ENCODE results near the gene DCC. TPM values are rescaled to one million over a fixed set of nuclear protein-coding genes. Genes with fewer than 3 reads are reported as not detected.

Gene DCC
- total RNA-seq, 6 experiments from 2014 or later: not detected

DNA sequence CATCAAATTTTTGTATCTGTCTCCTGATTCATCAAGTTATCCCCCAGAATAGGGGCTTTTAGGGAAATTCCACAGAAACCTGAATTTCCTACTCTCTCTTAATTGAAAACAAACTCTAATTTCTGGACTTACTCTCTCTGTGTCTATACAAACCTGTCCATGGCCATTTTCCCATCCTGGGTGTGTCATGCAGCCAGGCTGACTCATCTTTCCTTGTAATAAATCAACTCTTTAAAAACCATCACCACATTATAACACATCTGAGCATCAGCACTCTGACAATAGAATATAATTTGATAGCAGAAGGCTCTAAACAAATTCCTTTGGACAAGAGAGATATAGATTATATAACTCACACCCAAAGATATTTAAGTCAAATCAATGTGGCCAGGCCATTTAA lies 610.2 kb downstream of the DCC start:
- H3K36me3 Mint-ChIP-seq (ENCODE audit: low read depth): no peaks in the 10 kb centered on the region
- H3K4me1 Mint-ChIP-seq (ENCODE audit: low read depth): no peaks in the 10 kb centered on the region
- no peaks in the 10 kb centered on the region for H3K27me3 Mint-ChIP-seq (ENCODE audit: insufficient read depth)
- no peak overlapping the region for H3K4me3 Mint-ChIP-seq
- no peak overlapping the region for H3K27ac Mint-ChIP-seq
- H3K9me3 Mint-ChIP-seq: peaks cover 40% of the 10 kb centered on the region
- TF ChIP-seq, protein P1, sequence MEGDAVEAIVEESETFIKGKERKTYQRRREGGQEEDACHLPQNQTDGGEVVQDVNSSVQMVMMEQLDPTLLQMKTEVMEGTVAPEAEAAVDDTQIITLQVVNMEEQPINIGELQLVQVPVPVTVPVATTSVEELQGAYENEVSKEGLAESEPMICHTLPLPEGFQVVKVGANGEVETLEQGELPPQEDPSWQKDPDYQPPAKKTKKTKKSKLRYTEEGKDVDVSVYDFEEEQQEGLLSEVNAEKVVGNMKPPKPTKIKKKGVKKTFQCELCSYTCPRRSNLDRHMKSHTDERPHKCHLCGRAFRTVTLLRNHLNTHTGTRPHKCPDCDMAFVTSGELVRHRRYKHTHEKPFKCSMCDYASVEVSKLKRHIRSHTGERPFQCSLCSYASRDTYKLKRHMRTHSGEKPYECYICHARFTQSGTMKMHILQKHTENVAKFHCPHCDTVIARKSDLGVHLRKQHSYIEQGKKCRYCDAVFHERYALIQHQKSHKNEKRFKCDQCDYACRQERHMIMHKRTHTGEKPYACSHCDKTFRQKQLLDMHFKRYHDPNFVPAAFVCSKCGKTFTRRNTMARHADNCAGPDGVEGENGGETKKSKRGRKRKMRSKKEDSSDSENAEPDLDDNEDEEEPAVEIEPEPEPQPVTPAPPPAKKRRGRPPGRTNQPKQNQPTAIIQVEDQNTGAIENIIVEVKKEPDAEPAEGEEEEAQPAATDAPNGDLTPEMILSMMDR (IDR thresholded peaks at IDR 0.05): no peak
- DNase-seq: no peak

DNA sequence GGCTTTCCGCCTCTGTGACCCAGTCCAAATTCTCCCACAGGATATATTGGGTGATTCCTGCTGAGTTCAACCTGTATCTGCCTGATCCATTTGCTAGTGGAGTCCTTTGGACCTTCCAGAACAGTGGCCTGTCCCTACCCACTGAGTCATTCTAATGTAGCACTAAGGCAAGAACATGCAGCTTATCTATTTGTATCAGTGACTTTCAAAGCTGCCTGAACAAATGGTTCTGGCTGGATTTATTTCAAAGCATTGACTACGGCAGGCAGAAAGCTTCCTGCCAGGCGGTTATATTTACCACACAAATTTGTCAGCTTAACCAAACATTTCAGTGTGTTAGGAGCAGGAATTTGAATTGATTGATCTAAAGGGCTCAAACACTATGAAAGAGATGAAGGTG lies 613.4 kb downstream of the DCC start:
- H3K4me3 Mint-ChIP-seq: no peak overlapping the region
- H3K4me1 Mint-ChIP-seq (ENCODE audit: low read depth): no peaks in the 10 kb centered on the region
- H3K27me3 Mint-ChIP-seq (ENCODE audit: insufficient read depth): no peaks in the 10 kb centered on the region
- peaks cover 32% of the 10 kb centered on the region for H3K9me3 Mint-ChIP-seq
- H3K27ac Mint-ChIP-seq: no peak overlapping the region
- DNase-seq: no peak
- H3K36me3 Mint-ChIP-seq (ENCODE audit: low read depth): no peaks in the 10 kb centered on the region
- TF ChIP-seq, protein P1 (IDR thresholded peaks at IDR 0.05): no peak

DNA sequence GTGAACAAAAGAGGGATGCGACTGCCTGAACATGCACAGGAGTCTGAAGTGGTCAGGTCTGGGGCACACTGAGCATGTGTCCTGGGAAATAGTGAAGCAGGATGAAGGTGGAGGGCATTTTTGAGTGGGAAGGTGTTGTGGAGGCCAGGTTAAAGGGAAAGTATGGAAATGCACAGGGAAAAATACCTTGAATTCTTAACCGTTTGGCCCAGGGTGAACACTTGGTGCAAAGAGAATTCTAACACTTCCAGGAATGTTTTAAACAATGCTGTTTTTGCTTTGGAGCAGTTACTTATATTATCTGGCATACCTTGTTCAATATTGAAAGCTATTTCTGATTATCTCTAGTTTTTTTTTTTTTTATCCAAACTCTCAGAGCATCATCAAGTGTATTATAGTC lies 623.5 kb downstream of the DCC start:
- H3K36me3 Mint-ChIP-seq (ENCODE audit: low read depth): no peaks in the 10 kb centered on the region
- no peak overlapping the region for H3K27ac Mint-ChIP-seq
- no peak for DNase-seq
- H3K4me1 Mint-ChIP-seq (ENCODE audit: low read depth): no peaks in the 10 kb centered on the region
- peaks cover 39% of the 10 kb centered on the region for H3K9me3 Mint-ChIP-seq
- H3K4me3 Mint-ChIP-seq: no peak overlapping the region
- TF ChIP-seq, protein P1 (IDR thresholded peaks at IDR 0.05): no peak
- no peaks in the 10 kb centered on the region for H3K27me3 Mint-ChIP-seq (ENCODE audit: insufficient read depth)

DNA sequence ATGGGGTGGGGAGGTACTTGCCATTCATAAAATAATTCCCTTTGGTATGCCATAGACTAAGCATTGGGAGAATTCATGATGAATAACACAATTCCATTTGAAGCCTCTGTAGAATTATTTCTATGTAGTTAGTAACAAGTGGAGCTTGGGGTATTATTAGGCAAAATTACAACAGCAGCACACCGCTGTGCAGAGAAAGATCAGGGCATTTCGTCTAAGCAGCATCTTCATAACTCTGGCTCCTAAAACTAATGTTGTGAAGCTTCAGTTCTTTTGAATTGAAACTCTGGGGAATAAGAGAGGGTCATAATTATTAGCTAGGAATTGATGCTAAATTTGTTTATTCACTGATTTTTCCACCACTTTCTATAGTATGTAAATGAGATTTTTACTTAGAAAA lies 630.7 kb downstream of the DCC start:
- TF ChIP-seq, protein P1 (IDR thresholded peaks at IDR 0.05): no peak
- no peaks in the 10 kb centered on the region for H3K27me3 Mint-ChIP-seq (ENCODE audit: insufficient read depth)
- no peaks in the 10 kb centered on the region for H3K4me1 Mint-ChIP-seq (ENCODE audit: low read depth)
- H3K36me3 Mint-ChIP-seq (ENCODE audit: low read depth): 0 out of 2 replicates have a peak, but pooled peaks cover 4% of the 10 kb centered on the region
- H3K9me3 Mint-ChIP-seq: peaks cover 49% of the 10 kb centered on the region
- no peak overlapping the region for H3K27ac Mint-ChIP-seq
- DNase-seq: no peak
- no peak overlapping the region for H3K4me3 Mint-ChIP-seq

DNA sequence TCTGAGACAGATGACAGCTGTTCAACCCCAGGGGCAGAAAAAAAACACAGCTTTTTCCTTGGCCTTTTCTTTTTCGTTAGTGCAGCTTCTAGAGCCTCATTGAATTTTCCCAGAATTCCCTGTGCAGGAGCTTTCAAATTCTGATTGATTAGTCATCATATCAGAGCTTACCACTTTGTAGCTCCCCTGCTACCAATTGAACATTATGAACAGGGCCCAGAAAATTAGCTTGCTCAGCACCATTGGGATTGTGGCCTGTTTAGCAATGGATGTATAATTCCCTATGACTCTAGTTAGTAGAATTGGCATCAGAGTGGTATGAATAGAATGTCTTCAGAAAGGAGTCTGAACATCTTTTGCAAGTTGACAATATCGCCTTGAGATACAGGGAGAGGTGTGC lies 631.1 kb downstream of the DCC start:
- Mint-ChIP-seq H3K27ac (no peak overlapping the region), H3K36me3 (ENCODE audit: low read depth) (0 out of 2 replicates have a peak, but pooled peaks cover 4% of the 10 kb centered on the region), H3K27me3 (ENCODE audit: insufficient read depth) (no peaks in the 10 kb centered on the region), H3K9me3 (peaks cover 53% of the 10 kb centered on the region), H3K4me3 (no peak overlapping the region), H3K4me1 (ENCODE audit: low read depth) (no peaks in the 10 kb centered on the region)
- DNase-seq: no peak
- TF ChIP-seq, protein P1 (IDR thresholded peaks at IDR 0.05): no peak

DNA sequence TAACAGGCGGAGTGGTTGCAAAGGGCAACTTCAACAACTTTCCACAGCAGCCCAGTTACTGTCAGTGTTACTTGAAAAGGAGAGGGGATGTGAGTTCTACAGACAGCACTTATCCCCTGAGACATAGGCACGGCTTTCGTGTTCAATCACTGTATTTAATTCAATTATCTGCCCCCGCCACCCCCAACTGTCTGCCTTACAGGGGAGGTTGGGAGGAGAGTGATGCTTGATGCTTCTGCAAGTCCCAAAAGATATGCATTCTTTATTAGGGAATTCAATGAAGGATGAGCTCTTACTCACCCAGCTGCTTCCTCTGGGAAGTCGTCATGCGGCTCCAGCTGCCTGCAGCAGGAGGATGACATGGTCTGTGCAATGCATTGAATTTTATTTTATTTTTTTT lies 639.9 kb downstream of the DCC start:
- no peaks in the 10 kb centered on the region for H3K36me3 Mint-ChIP-seq (ENCODE audit: low read depth)

More for the DNA sequence above, 639.9 kb downstream of the DCC start:
- H3K27ac Mint-ChIP-seq: no peak overlapping the region
- H3K9me3 Mint-ChIP-seq: peaks cover 39% of the 10 kb centered on the region
- H3K4me3 Mint-ChIP-seq: no peak overlapping the region
- no peaks in the 10 kb centered on the region for H3K4me1 Mint-ChIP-seq (ENCODE audit: low read depth)
- no peak for DNase-seq
- H3K27me3 Mint-ChIP-seq (ENCODE audit: insufficient read depth): no peaks in the 10 kb centered on the region
- TF ChIP-seq, protein P1 (IDR thresholded peaks at IDR 0.05): no peak

Measured in HFFc6 (cell line).